NT2/D1 (cell line): ENCODE measurements around the gene MOB2.

Experiments used
- DNase-seq: peaks from one replicate; pipeline ENCODE4 v3.0.0-alpha.2; 2011; ENCODE audit warnings: low read depth, low spot score
- H3K27me3 ChIP-seq: 2 replicates; pipeline ENCODE4 v1.6.0; 2011; ENCODE audit warnings: mild to moderate bottlenecking; ENCODE audit not compliant: insufficient read length, insufficient read depth
- H3K36me3 ChIP-seq: 2 replicates; pipeline ENCODE4 v1.6.1; 2011; ENCODE audit warnings: mild to moderate bottlenecking, low read length, mixed read lengths; ENCODE audit not compliant: insufficient read depth, insufficient read length
- H3K4me1 ChIP-seq: 2 replicates; pipeline ENCODE4 v1.5.1; 2011; ENCODE audit not compliant: insufficient read depth, insufficient read length
- H3K4me3 ChIP-seq: 2 replicates; pipeline ENCODE4 v1.5.1; 2011; ENCODE audit warnings: low read depth; ENCODE audit not compliant: insufficient read length
- H3K9ac ChIP-seq: 2 replicates; pipeline ENCODE4 v1.6.0; 2011; ENCODE audit warnings: low read depth; ENCODE audit not compliant: insufficient read length
- H3K9me3 ChIP-seq: 2 replicates; pipeline ENCODE4 v1.5.1; 2011; ENCODE audit warnings: mild to moderate bottlenecking, low read length; ENCODE audit not compliant: insufficient read depth
- SUZ12 ChIP-seq: IDR thresholded peaks from 2 replicates; pipeline ENCODE4 v1.6.1; 2011; ENCODE audit not compliant: insufficient read length, insufficient read depth; ENCODE audit errors: extremely low read depth
- YY1 ChIP-seq: IDR thresholded peaks from 2 replicates; pipeline ENCODE4 v1.6.1; 2011; ENCODE audit not compliant: insufficient read length, insufficient read depth
- ZNF274 ChIP-seq: IDR thresholded peaks from 2 replicates; pipeline ENCODE4 v1.6.1; 2011; ENCODE audit warnings: mild to moderate bottlenecking, low read depth, low read length

MOB2 gene

DNA sequence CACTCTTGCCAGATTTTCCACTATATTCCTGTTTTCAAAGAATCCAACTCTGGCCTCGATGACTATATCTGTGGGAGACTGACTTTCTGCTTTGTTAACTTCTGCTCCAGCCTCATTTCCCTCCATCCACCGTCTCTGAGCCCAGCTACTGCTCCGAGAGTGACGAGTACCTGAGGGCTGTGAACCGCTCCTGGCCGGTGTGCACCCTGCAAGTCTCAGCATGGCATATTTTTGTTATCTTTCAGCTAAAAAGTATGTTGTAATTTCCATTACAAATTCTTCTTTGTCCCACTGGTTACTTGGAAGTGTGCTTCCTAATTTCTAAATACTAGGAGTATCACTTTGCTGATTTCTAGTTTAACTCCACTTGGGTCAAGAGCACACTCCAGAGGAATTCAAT lies 36.5 kb upstream of the MOB2 start:
- no peaks in the 10 kb centered on the region for H3K9me3 ChIP-seq
- no peaks in the 10 kb centered on the region for H3K27me3 ChIP-seq
- TF ChIP-seq SUZ12 = no peak
- no peak for TF ChIP-seq YY1
- no peak for TF ChIP-seq ZNF274
- H3K4me1 ChIP-seq = no peaks in the 10 kb centered on the region
- no peaks in the 10 kb centered on the region for H3K36me3 ChIP-seq
- no peak overlapping the region for H3K4me3 ChIP-seq
- DNase-seq = no peak
- no peak overlapping the region for H3K9ac ChIP-seq

DNA sequence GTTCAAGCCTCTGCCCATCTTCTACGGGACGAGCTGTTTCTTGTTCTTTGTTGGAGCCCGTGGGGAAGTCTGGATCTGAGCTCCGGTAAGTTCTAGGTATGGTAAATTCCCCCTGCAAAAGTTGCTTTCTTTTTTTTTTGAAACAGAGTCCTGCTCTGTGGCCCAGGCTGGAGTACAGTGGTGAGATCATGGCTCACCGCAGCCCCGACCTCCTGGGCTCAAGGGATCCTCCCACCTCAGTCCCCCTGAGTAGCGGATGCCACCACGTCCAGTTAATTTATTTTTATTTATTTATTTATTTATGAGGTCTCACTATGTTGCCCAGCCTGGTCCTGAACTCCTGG lies 35.5 kb upstream of the MOB2 start:
- no peaks in the 10 kb centered on the region for H3K27me3 ChIP-seq
- no peaks in the 10 kb centered on the region for H3K9me3 ChIP-seq
- no peaks in the 10 kb centered on the region for H3K36me3 ChIP-seq
- no peak for DNase-seq
- no peak for TF ChIP-seq ZNF274
- no peak for TF ChIP-seq SUZ12
- TF ChIP-seq YY1 = no peak
- H3K4me3 ChIP-seq = no peak overlapping the region
- H3K4me1 ChIP-seq = peaks cover 7% of the 10 kb centered on the region
- H3K9ac ChIP-seq = no peak overlapping the region

DNA sequence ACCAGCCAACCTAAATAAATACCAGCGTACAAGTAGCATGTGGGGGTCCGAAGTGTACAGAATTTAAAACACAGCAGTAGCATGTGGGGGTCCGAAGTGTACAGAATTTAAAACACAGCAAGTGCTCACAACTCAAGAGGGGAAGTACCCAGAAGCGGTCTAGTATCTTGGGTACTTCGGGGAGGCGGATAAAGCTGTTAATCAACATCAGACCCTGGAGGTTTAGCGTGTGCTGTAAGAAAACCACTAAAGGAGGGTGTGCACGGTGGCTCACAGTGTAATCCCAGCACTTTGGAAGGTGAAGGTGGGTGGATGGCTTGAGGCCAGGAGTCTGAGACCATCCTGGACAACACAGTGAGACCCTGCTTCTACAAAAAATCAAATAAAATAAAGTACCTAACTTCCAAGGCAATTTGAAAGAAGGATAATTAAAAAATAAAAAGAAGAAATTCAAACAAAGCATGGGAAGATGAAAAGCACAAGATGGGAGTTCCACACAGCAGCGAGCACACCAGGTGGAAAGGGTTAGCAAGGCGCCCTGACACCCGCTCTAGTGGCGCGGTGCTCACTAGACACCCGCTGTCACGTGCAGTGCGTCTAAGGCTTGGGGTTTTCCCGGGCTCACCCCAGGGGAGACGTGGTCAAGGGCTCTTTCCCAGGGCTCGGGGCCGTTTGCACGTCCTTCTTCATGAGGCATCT lies 35.0 kb upstream of the MOB2 start:
- H3K4me1 ChIP-seq = peaks cover 11% of the 10 kb centered on the region
- DNase-seq = no peak
- no peaks in the 10 kb centered on the region for H3K36me3 ChIP-seq
- no peaks in the 10 kb centered on the region for H3K9me3 ChIP-seq
- H3K27me3 ChIP-seq = no peaks in the 10 kb centered on the region
- H3K9ac ChIP-seq = no peak overlapping the region
- no peak overlapping the region for H3K4me3 ChIP-seq
- TF ChIP-seq ZNF274 (no peak), SUZ12 (no peak), YY1 (no peak)

DNA sequence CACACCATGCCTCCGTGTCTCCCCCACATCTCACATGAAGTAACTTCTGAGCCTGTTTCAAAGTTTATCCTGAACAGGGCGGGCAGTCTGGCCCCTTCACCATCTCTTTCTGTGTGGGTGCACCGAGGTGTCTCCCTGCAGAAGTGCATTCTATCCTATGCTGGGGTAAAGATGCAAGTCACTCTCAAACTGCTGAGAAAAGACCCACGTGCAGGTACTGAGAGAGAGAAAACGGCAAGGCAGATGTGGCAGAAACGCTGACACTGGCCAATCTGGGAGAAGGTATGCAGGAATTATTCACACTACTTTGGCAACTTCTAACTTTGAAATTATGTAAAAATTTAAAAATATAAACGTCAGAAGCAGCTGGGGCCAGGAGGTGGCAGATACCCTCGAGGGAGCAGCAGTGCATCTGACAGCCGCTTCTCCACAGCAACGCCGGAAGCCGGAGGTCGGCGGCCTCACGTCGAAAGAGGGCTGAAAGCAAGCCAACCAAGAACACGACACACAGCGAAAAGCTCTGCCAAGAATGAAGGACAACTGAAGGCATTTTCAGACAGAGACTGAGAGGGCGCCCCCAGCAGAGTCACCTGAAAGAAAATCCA lies 34.2 kb upstream of the MOB2 start:
- Histone ChIP-seq H3K4me1 (peaks cover 17% of the 10 kb centered on the region), H3K4me3 (no peak overlapping the region), H3K9ac (peak overlapping the region; percentile 45), H3K27me3 (no peaks in the 10 kb centered on the region), H3K9me3 (no peaks in the 10 kb centered on the region), H3K36me3 (no peaks in the 10 kb centered on the region)
- no peak for DNase-seq
- TF ChIP-seq YY1 (no peak), ZNF274 (no peak), SUZ12 (no peak)

DNA sequence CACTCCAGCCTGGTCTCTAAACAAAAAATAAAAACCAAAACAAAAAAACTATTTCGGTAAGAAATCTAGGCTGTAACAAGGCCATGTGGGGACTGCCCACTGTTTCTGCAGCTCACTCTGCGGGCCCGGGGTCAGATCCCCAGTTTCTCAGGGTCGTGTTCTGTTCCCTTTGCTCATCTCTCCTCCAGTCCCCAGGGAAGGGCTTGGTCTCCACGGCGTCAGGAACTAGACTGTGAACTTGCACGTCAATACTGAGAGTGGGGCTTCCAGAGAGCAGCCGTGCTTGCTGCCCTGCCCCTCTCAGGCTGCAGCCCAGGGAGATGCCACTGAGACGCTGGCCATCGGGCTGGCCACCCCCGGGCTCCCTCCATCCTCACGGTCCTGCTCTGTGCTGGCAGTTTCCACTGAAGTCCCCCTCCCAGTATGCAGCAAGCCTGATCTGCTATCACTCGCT lies 33.7 kb upstream of the MOB2 start:
- peaks cover 21% of the 10 kb centered on the region for H3K4me1 ChIP-seq
- no peaks in the 10 kb centered on the region for H3K36me3 ChIP-seq
- no peak for DNase-seq
- no peaks in the 10 kb centered on the region for H3K9me3 ChIP-seq
- TF ChIP-seq ZNF274 (no peak), SUZ12 (no peak), YY1 (no peak)
- H3K9ac ChIP-seq = no peak overlapping the region
- H3K4me3 ChIP-seq = no peak overlapping the region
- H3K27me3 ChIP-seq = no peaks in the 10 kb centered on the region

DNA sequence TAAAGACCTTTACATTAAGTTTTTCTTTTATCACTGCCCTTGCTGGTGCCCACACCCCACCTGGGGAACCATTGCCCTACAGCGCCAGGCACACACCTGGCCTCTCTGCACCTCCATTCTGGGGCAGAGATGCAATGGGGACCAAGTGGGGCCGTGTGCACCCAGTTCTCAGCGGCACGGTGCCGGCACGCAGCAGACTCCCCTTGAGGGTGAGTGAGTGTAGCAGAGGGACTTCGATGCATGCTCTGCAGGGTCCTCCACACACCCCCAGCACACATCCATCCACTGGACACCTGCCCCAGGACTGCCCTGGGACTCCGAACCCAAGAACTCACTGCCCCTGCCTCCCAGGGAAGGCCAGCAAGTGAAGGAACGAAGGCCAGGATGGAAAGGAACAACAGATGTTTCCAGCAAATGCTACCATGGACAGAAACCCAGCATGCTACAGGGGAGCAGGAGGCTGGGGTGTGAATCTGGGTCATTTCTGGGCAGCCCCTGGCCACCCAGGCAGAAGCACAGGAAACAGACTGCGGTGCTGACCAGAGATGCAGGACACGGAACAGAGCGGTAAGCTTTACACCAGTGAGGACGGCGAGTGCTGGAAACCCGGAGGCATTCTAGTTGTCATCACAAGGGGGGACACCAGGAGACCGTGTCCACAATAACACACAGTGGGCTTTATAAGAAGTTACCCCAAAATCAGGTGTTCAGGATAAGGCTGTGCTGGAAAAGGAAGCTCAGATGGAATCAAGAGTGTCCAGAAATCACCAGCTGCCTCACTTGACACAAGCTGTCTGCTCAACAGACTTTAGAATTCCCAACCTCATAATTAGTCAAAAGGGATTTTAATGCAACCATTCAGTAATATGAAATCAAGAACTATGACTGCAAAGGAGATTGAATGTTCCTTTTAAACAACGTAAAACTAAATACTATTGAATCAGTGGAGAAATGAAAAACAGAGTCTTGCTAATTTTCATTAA lies 32.7 kb upstream of the MOB2 start:
- Histone ChIP-seq H3K9me3 (no peaks in the 10 kb centered on the region), H3K4me1 (peaks cover 30% of the 10 kb centered on the region), H3K36me3 (no peaks in the 10 kb centered on the region), H3K9ac (no peak overlapping the region), H3K4me3 (no peak overlapping the region), H3K27me3 (no peaks in the 10 kb centered on the region)
- TF ChIP-seq SUZ12 (no peak), ZNF274 (no peak), YY1 (no peak)
- DNase-seq = no peak

DNA sequence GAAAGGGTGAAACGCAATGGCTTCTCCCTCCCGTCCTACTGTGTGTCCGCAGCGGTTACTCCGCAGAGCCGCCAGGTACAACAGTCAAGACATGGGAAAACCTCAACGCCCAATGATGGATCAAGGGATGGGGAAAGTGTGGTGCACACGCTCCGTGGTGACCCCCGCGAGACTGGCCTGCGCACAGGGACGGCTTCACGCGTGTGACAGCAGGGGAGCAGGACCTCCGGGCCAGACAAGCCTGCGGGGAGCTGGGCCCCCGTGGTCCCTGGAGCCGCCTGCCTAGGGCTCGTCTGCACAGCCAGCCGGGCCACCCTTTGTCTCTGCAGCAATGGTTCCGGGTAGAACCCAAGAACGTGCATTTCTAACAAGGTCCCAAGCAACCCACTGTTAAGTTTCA lies 31.7 kb upstream of the MOB2 start:
- no peak for DNase-seq
- Histone ChIP-seq H3K9ac (no peak overlapping the region), H3K36me3 (no peaks in the 10 kb centered on the region), H3K4me3 (no peak overlapping the region), H3K9me3 (no peaks in the 10 kb centered on the region), H3K27me3 (no peaks in the 10 kb centered on the region), H3K4me1 (peaks cover 38% of the 10 kb centered on the region)
- no peak for TF ChIP-seq SUZ12
- no peak for TF ChIP-seq YY1
- no peak for TF ChIP-seq ZNF274
